NB4 (cell line): Measurements from ENCODE around the gene CEP120.
A peak's percentile ranks its signal among the peaks of the same experiment; 100 is the strongest.
"Not testable (repeated sequence)": the region's sequence is repeated elsewhere in the genome, so short reads cannot be mapped to it uniquely, and the experiment has no call there.

Experiments
- DNase-seq: peaks from one replicate; pipeline ENCODE4 v3.0.0; 2010; ENCODE audit warnings: low read depth
- H3K4me3 ChIP-seq: one replicate; pipeline ENCODE4 v1.5.1; 2011; ENCODE audit warnings: mild to moderate bottlenecking, low read depth, low read length, moderate library complexity
- CTCF ChIP-seq: IDR thresholded peaks from one replicate; pipeline ENCODE4 v1.5.1; 2012; ENCODE audit warnings: low read depth, low read length
- MAX ChIP-seq: IDR thresholded peaks from 2 replicates; pipeline ENCODE4 v1.6.1; 2011; ENCODE audit warnings: low read depth, low read length
- MYC ChIP-seq: IDR thresholded peaks from 2 replicates; pipeline ENCODE4 v1.6.1; 2011; ENCODE audit warnings: low read depth, low read length
- POLR2A ChIP-seq: IDR thresholded peaks from 2 replicates; pipeline ENCODE4 v1.6.1; 2011; ENCODE audit warnings: mild to moderate bottlenecking; ENCODE audit not compliant: insufficient read length; ENCODE audit errors: extremely low read depth

CEP120 gene

DNA sequence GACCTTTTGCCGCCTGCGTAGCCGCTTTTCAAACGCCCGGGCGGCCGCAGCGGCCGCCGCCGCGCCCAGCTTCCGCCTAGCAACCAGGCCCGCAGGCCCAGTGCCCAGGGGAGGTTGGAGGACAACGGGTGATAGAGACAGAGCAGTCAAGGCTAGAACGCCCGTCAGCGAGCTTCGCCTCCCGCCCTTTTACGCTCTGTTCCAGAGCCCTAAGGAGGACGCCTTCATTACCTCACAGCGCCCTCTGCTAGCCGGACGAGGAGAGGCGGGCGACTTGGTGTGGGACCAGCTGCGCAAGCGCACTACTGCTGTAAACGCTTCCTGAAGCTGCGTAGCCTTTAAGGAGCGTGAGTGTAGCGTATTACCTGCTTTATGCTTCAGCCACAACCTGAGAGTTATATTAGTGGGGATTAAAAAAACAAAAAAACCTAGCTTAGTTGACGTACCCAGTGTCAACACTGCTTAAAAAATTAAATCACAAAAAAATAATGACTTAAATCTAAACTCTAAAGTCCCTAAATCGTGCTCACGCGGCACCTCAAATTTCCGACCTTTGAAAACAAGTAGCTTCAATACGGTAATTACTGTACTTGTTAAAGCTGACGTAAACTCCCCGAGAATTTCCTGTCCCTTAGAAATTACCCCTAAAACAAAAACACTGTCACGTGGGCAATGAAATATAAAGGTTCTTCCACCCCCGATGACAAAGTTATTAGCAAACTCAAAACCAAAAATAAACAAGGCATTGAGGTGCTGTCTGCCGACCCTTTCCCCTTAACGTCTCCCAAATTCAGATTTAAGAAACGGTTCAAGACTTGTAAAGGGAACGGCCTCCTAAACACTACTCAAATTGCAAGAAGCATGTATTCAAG is at the start of gene CEP120:
Gene CEP120, minus strand, starts transcription at position 126 of the 872 bp plus-strand sequence. CDS start 405 bp downstream, outside the sequence.
- DNase-seq: peak; percentile 99
- peak within 1 kb of the TSS; percentile 98 for H3K4me3 ChIP-seq
- TF ChIP-seq MYC (peak; percentile 41; the same call in 1 of the 2 replicates), CTCF (peak; percentile 54), POLR2A (peak; percentile 83), MAX (peak; percentile 79)

DNA sequence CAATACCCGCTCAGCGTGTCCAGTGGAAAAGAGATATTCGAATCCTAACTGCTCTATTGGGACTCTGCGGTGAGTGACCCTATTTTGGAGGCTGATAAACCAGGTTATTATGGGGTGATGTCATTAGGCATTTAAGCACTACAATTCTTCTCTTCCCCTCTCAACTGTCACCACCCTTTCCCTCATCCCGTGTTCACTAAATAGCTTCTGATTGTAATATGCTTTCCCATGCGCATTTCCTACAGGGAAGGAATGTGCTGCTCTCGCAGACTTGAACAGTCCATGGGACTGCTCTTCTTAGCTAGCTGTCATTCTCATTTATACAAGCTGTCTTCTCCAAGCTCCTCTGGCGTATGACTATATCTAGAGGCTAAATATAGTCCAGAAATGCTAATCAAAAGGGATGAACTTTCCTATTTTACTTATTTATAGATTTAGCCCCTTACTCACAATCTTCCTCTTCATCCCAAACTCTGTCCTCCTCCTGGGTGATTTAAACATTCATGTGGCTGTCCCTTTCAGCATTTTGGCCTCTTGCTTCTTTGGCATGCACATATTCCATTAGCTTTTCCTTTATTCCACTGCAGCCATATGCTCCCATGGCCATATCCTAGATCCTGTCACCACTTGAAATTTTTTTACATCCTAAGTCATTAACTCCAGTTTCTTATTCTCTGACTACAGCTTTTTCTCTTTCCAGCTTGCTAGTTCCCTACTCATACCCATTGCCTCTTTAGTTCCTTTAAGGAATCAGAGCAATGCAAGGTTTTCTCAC is 49.1 kb upstream of the CEP120 start:
- no peak for DNase-seq
- no peak overlapping the region for H3K4me3 ChIP-seq
- TF ChIP-seq MAX (no peak), MYC (no peak), POLR2A (no peak), CTCF (no peak)

- no peak for TF ChIP-seq MYC
- no peak overlapping the region for H3K4me3 ChIP-seq
- DNase-seq: no peak
Observed at GRCh38 chr5:123471385-123471784, 48.2 kb upstream of the CEP120 start.

DNA sequence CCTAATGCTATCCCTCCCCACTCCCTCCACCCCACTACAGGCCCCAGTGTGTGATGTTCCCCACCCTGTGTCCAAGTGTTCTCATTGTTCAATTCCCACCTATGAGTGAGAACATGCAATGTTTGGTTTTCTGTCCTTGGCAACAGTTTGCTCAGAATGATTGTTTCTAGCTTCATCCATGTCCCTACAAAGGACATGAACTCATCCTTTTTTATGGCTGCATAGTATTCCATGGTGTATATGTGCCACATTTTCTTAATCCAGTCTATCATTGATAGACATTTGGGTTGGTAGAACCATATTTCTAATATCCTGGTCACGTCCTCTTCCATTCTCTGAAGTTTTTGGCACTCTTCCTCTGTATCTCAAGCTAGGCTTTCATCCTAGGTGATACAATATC is 43.6 kb upstream of the CEP120 start:
- not testable (repeated sequence) for DNase-seq, H3K4me3 ChIP-seq

- H3K4me3 ChIP-seq: no peak overlapping the region
- no peak for DNase-seq
- TF ChIP-seq MYC (no peak), POLR2A (no peak), CTCF (no peak), MAX (no peak)
Observed at GRCh38 chr5:123460296-123460729, 37.1 kb upstream of the CEP120 start.

DNA sequence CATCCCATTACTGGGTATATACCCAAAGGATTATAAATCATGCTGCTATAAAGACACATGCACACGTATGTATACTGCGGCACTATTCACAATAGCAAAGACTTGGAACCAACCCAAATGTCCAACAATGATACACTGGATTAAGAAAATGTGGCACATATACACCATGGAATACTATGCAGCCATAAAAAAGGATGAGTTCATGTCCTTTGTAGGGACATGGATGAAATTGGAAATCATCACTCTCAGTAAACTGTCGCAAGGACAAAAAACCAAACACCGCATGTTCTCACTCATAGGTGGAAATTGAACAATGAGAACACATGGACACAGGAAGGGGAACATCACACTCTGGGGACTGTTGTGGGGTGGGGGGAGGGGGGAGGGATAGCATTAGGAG is 35.8 kb upstream of the CEP120 start:
- DNase-seq, H3K4me3 ChIP-seq: not testable (repeated sequence)

- no peak overlapping the region for H3K4me3 ChIP-seq
- DNase-seq: no peak
- no peak for TF ChIP-seq POLR2A
- TF ChIP-seq MAX: no peak
- no peak for TF ChIP-seq MYC
- TF ChIP-seq CTCF: no peak
Observed at GRCh38 chr5:123456242-123456641, 33.0 kb upstream of the CEP120 start.
